Fibroblast of skin of left biceps (primary cell): ENCODE measurements around the gene CIROP.
A peak's percentile ranks its signal among the peaks of the same experiment; 100 is the strongest.
"Not testable (repeated sequence)": the region's sequence is repeated elsewhere in the genome, so short reads cannot be mapped to it uniquely, and the experiment has no call there.

Source experiments
- DNase-seq, 2 experiments: peaks; one replicate each; pipeline ENCODE4 v3.0.0-alpha.2; 2013; ENCODE audit warnings: low read depth in 2 of 2

Gene CIROP

DNA sequence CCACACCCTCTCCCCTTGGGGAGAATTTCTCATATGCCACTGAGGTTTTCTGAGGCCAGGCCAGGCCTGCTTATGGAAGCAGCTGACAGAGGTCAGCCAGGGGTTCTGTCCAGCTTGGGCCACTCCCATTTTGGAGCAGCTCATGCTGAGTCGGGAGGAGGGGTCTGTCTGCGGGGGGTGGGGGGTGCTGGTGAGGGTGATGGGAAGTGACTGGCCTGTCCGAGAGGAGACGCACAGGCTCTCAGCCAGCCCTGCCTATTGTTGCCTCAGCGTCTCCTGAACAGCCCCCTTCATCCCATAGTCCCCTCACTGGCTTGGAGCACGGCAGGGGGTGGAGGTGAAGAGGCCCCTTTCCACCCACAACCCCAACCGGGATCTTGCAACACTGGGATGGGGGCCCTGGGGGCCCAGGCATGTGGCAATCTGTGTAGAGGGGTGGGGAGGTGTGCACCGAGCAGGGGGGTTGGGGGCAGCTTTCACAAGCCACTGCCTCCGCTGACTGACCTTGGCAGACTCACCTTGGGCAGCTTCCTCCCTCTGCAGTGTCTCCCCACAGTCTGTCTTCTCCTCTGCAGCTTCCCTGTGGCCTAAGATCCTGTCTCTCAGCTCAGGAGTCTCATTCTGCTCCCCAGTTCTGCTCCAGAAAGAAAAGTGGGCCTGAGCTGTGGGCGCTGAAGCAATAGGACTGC, 8.8 kb upstream of the CIROP start:
- no peak for DNase-seq

DNA sequence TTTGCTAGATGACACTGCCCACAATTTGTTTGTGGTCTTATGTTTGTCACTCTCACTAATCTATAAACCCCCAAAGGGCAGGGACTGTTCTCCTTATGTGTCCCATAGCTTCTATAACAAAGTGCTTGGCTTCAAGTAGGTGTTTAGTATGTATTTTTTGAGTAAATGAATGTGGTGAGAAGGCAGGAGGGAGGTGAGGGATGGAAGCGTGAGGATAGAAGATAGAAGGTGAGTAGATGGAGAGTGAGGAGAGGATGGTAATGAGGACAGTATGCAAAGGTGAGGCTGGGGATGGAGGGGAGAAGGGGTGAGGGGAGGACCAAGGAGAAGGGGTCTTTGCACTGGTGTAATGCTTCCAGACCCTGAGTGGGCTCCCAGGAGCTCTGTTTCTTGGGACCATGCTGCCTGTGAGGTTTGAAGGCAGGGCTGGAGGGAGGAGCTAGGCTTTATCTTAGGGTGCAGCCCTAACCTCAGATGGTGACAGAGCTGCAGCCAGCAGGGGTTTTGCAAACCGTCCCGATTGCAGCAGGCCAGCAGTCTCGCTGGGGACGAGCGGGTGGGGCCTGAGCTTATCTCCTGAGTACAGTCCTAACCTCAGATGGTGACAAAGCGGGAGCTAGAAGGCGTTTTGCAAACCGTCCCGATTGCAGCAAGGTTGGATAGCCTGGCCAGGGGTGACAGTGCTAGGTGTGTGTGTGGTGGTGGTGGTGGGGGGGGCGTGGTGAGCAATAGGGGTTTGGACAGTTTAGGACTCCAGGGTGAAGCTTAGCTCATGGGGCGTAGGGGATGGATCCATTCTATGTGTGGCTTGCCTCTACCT, 7.8 kb upstream of the CIROP start:
- no peak for DNase-seq

DNA sequence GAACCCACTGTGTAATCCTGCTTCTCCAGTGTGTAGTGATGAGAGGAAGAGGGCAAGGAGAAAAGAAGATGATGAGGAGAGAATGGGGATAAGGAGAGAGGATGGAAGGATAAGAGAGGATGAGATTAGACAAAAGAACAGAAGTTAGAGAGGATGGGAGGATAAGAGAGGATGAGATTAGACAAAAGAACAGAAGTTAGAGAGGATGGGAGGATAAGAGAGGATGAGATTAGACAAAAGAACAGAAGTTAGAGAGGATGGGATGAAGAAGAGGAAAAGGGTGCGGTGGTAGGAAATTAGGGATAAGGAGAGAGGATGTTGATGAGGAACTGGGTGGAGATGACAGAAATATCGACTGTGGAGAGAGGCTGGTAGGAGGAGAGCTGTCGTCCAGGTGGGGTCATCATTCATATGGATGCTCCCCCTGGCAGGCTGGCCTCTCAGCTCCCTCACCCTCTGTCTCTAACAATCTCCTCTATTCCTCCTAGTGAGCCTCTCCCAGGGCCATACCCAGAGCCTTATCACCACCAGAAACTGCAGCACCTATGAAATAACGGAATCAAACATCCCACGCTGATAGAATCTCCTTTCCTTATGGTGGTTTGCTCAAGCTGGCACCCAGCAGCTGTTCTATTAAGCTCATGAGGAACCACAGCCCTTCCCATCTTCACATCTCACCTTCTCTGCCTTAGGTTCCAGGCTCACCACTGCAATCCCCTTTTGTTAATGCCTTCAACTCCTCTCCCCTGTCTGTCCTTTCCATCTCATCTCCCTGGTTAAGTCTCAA, 6.0 kb upstream of the CIROP start:
- no peak for DNase-seq

DNA sequence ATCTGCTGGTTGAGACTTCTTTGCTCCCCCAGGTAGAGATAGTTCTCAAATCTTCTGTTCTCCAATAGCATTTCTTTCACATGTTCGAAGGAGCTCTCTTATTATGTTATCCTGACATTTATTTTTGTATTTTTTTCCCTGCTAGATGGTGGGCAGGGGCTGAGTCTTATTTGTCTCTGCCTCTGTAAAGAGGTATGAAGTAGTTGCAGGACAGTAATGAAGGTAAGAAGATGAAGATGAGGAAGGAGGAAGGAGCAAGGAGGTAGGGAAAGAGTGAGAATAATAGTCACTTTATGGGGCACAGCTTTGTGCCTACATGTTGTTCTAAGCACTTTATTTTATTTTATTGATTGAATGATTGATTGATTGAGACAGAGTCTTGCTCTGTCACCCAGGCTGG, 5.0 kb upstream of the CIROP start:
- DNase-seq = no peak

DNA sequence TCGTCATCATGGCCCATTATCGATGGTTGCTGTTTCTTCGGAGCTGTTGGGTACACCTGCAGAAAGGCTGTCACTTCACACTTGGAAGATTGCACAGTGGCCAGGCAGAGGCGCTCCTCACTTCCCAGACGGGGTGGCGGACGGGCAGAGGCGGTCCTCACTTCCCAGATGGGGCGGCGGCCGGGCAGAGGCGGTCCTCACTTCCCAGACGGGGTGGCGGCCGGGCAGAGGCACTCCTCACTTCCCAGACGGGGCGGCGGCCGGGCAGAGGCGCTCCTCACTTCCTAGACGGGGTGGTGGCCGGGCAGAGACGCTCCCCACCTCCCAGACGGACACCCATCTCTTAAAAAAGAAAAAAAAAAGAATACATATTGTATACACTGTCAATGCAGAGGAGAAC, 3.4 kb upstream of the CIROP start:
- DNase-seq = not testable (repeated sequence)

DNA sequence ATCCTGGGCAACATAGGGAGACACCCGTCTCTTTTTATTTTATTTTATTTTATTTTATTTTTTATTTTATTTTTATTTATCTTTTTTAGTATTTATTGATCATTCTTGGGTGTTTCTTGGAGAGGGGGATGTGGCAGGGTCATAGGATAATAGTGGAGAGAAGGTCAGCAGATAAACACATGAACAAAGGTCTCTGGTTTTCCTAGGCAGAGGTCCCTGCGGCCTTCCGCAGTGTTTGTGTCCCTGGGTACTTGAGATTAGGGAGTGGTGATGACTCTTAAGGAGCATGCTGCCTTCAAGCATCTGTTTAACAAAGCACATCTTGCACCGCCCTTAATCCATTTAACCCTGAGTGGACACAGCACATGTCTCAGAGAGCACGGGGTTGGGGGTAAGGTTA, 2.8 kb upstream of the CIROP start:
- not testable (repeated sequence) for DNase-seq

DNA sequence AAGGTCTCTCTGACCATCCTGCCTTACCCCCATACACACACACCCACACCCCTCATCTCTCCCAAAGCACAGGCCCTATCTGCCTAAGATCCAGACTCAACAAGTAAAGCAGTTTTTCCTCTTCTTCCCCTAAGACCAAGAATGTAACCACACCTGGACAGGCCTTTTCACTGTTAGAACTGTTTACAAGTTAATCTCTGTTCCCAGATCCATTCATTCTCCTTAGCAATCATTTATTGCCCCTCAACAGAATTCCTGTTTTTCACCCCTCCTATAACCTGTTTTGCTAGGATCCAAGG, 1.9 kb upstream of the CIROP start:
- no peak for DNase-seq

DNA sequence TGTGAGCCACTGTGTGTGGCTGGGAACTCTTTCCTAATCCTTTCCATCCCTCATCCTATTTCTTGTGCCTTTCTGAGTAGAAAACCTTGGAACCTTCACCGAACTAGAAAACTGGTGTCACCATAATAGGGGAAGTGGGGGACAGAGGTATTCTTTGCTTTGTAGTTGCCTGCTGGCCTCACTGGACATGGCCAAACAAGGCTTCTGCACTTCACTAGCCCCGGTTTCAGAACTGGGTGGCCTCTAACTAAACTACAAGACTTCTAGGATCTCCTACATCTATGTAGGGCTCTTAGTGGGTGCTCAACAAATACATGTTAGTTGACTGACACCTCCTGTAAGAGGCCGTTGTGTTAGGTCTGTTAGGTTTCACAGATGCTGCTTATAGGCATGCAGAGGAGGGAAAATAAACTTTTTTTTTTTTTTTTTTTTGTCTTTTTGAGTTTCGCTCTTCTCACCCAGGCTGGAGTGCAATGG, 597 bp upstream of the CIROP start:
- DNase-seq = no peak

DNA sequence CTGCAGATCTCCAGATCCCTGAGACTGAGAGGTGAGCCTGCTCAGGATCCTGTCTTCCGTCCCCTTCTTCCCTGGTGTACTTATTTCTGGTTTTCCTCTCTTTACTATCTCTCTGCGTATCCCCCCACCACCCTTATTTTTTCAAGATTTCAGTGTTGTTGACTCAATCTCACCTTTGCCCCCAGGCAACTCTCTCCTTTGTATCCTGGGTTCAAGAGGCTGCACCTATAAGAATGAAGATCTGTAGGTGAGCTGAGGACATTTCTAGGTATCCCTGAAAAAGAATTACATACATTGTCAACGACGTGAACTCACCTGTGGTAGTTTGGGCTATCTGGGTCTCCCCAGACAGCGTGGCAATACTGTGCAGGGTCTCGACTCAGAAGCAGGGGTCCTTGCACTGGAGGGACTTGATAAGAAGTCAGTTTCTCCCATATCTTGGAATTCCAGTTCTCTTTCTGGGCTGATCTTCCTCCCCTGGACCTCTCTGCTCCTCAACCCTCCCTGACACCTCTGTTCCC, 659 bp downstream of the CIROP start:
- no peak for DNase-seq

DNA sequence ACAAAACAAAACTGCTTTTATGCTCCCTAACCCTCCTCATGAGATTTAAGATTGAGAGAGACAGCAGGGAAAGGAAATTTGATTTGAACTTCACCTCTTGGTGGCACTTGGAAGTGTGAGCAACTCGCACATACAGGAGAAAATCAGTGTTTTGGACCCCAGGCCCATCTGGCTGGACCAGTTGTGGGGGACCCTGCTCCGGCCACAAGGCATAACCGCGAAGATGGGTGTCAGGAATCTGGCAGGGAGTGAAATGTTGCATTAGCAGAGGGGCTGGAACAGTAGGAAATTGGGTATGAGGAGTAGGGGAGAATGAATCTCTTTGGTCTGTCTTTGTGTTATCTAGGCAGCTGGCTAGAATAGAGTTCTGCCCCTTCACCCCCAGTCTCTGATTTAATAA, 1.2 kb downstream of the CIROP start:
- DNase-seq = no peak

DNA sequence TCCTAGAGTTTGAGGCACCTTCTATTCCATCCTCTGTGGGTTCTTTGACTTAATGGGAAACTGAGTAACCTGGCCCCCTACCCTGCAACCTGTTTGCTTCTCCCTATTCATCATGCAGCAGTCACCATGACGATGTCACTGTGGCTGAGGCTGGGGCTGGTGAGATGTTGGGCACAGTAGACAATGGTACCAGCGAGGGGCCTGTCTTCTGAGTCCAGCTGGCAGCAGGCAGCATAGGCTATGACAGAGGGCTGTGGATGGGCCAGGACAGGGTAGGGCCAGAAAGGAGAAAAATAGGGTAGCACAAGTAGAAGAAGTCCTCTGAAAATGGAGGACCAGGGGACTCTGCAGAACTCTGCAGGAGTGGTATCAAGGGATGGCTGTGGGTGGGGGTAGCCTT, 2.0 kb downstream of the CIROP start:
- no peak for DNase-seq

DNA sequence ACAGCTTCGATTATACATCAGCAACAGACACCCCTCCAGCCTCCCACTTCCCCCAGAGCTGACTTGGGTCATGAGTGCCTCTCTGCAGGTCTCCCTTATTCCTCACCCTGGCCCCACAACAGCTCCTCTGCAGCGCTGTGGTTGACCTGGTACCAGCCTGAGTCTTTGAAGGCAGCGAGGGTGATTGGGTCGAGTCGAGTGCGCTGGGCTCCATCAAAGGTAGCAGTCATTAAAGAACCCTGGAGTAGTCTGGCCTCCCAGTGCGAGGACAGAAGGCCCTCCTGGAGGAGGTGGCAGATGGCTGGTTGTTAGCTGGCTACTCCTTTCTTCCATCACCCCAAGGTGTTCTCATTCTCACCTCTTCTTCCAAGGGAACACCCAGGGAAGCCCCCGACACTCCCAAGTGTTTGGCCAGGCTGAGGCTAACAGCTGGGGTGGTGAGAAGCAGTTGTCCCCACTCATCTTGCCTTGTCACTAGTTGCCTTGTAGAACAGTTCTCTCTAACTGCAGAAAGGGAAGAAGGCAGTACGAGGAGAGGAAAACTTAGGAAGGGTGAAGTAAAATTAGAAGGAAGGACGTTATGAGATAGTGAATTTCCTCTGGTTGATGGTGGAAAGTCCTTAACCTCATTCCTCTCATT, 2.7 kb downstream of the CIROP start:
- no peak for DNase-seq

DNA sequence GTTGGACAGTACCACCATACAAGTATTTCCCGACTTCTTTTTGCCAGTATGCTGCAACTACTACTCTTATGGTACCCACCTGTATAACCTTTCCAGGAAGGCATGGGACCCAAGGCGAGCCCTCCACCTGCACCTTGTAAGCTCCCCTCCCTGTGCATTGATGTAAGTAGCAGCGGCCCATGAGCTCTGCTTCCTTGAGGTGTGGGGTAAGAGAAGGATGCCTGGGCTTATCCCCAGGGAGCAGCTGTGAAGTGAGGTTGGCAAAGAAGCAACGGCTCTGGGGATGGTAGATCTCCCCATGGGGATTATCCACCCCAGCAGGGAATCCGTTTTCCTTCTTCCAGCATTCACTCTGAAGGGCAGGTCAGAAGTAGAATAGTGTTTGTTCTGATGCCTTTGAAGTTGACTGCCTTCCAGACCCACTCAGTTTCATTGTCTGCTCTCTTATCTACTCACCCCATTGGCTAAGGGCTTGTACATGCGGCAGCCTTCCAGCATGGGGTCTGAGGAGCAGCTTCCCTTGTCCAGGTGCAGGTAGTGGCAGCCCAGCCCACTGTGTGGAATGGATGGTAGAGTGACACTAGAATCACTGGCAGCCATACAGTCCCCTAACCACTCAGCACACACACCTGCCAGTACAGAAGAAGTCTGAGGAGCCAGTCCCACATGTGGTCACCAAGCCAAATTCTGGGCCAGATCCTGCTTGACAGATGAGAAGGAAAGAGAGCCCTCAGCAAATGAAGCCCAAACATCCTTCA, 3.4 kb downstream of the CIROP start:
- DNase-seq = no peak

DNA sequence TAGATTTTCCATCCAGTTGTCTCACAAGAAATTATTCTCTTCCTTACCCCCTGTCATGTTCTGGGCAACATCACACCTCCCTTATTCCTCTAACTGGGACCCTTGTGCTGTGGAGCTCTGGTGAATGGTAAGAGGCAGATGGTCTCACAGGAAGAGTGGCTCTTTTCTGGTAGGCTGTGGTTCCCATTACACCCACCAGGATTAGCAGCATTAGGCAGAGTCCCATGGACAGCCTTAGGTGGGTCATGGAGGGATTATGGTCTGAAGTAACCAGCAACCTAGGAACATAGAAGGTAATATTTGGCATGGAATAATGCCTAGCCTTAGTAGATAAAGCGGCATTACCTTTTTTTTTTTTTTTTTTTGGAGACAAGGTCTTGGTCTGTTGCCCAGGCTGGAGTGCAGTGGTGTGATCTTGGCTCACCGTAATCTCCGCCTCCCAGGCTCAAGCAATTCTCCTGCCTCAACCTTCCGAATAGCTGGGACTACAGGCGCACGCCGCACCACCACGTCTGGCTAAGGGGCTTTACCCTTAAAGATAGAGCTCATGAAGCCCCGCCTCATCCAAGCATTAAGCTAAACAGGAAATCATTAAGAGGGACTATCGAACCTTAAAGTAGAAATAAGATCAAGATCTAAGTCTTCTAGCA, 5.5 kb downstream of the CIROP start:
- DNase-seq = no peak

DNA sequence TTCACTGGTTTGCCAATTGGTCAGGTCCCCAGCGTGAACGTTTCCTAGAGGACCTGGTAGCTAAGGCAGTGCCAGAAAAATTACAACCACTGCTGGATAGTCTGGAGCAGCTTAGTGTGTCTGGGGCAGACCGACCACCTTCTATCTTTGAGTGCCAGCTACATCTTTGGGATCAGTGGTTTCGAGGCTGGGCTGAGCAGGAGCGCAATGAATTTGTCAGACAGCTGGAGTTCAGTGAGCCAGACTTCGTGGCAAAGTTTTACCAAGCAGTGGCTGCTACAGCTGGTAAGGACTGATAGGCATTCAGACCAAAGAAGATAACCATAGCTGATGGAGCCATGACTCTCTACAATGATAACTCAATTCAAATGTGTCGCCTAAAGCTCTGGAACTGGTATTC, 7.0 kb downstream of the CIROP start:
- DNase-seq = no peak

DNA sequence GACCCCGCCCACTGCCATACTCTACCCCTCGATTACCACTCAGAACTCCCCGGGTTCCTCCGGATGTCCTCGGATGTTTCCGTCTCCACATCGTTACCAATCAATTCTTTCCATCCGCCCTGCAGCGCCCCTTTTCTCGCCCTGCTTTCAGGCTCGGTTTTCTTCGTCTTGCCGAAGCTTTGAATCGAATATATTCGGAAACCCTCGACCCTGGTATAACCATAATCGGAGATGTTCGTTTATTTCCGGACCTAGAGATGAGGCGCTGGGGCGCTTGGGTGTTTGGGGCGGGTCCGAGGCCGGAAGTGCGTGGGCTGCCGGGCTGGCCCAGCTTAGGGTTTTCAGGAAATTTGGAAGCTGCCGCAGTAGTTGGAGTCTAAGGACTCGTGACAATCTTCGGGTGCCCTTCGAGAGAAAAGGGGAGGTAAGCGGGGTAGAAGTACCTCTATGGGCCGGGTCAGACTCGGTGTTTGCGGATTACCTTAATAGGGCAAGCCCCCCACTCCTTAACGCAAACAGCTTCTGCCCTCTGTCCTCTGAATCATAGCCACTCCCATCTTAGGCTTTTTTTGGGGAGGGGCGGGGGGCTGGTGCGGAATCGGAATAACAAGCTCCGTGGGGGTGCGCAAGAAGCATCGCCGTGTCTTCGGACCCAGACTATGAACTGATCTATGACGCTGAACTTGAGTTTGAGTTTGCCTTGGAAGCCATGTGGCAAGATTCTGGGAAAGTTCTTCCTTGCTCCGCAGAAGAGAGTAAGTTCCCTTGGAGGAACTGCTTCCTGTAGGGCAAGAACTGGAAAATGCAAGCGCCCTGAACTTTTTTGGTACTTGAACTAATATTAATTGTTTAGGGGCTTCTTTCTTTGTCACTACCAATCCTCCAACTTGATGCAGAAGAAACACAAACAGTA, 9.3 kb downstream of the CIROP start, which contains the start of gene C14orf119:
C14orf119 (plus strand) TSS at position 310 of the 913 bp plus-strand sequence. CDS start 2,154 bp downstream, outside the sequence.
- peak; percentile 99 for DNase-seq

DNA sequence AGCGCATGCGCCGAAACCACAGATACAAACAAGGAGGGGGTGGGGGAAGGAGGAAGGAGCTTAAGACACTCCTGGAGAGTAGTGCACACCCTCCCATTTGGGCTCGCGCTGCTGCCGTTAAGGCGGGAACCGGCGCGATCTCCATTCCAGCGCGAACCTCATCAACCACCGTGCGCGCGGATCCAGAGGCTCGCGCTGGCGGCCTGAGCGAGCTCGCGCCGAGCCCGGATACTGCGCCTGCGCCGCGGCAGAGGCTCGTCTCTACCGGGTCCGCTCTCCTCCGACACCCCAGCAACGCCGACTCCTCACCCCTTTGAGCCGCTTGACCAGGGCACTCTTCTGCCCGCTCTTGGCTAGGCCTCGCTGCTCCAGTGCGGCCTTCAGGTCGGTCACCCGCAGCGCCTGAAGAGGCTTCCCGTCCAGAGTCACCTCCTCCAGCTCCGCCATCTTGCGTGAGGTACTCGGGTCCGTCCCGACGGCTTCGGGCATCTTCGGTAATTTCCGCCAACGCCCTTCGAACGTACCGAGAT, 10.1 kb downstream of the CIROP start, which contains the start of gene ACIN1:
ACIN1 (minus strand) TSS at position 471 of the 530 bp plus-strand sequence; CDS start at position 447, 24 bp downstream.
- peak; percentile 66 to 68 for DNase-seq

DNA sequence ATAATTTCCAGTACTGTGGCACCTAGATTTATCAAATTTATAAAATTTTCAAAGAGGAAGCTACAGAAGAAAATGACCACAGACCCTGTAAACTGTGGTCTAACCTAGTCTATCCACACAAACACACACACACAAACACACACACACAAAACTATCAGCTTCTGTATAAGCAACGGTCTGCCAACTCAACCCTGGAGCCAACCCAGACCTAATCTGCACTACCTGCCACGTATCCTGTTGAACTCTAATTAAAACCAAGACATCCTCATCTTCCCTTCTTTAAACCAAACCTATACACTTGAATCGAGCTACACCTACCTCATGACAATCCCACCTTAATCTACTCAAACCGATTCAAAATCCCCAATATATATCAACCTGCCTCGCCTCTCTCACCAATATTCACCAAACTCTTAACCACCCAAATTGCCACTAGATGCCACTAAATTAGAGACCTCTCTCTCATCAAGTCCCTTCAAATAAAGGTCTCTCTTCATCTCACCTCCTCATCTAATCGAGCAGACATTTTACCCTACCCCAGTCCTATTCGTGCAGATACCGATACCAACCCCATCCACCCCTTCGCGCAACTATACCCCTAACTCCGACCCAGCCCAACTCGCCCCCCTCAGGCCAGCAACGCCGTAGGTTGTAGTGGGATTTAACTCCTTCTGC, 10.7 kb downstream of the CIROP start:
- no peak for DNase-seq
